GM18867 (cell line): ENCODE measurements around the gene CMTM3.
"Not testable (repeated sequence)": the region's sequence is repeated elsewhere in the genome, so short reads cannot be mapped to it uniquely, and the experiment has no call there.

Experiments used
- ATAC-seq: cut with Tn5 transposase; IDR thresholded peaks from one replicate; pipeline ENCODE4 v1.9.1; 2021; ENCODE audit warnings: mild to moderate bottlenecking, moderate library complexity; ENCODE audit not compliant: unreplicated experiment

The CMTM3 gene, protein sequence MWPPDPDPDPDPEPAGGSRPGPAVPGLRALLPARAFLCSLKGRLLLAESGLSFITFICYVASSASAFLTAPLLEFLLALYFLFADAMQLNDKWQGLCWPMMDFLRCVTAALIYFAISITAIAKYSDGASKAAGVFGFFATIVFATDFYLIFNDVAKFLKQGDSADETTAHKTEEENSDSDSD

GRCh38 chr16:66604376-66605176 is at the start of gene CMTM3:
TSS of gene CMTM3 (plus strand) at chr16:66604704. CDS start at chr16:66604806, 102 bp downstream.
- peak; percentile 43 for ATAC-seq

GRCh38 chr16:66560107-66560506 is 44.4 kb upstream of the CMTM3 start:
- no peak for ATAC-seq

DNA sequence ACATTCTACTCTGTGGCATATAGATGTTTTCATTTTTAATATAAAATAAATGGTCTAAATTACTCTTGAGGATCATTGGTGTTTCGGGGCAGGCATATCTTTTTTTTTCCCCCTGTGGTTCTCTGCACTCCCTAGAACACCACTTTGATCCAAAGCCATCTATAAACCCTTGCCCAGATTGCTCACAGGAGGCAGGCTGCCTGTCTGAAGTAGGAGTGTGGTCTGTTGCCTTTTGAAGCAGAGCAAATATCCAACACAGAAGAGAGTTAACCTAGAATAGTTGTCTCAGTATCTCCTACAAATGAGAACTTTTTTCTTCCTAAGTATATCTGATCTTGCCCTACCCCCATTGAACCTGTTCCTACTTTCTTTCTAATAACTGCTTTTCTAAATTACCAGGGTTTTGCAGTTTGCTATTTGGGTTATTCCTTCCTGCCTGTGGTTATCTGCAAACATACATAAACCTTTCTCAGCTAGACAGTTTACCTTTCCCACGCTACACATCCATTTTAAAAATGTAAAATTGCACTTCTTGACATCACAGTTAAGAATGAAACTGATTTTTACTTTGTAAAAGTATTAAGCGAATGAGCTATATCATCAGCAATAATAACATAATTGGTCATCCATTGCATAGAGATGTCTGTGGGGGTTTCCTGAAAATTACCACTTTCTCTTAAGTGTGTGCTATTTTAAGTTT is 43.0 kb upstream of the CMTM3 start:
- no peak for ATAC-seq

DNA sequence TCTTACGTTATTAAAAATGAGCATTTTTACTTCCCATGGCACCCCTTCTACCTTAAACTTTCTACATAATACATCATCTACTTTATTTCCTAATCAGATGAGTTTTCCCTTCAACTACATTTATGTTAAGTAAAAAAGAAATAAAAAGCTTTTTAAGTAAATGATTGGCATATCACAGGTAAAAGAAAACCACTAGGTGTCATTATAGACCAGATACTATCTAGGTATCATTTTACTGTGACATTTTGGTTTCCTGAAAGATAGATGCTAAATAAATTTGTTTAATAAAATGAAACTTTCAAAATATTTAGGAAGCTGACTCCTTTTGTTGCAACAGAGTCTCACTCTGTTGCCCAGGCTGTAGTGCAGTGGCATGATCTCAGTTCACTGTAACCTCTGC is 42.1 kb upstream of the CMTM3 start:
- ATAC-seq: no peak

GRCh38 chr16:66562986-66563385 is 41.5 kb upstream of the CMTM3 start:
- ATAC-seq: no peak

DNA sequence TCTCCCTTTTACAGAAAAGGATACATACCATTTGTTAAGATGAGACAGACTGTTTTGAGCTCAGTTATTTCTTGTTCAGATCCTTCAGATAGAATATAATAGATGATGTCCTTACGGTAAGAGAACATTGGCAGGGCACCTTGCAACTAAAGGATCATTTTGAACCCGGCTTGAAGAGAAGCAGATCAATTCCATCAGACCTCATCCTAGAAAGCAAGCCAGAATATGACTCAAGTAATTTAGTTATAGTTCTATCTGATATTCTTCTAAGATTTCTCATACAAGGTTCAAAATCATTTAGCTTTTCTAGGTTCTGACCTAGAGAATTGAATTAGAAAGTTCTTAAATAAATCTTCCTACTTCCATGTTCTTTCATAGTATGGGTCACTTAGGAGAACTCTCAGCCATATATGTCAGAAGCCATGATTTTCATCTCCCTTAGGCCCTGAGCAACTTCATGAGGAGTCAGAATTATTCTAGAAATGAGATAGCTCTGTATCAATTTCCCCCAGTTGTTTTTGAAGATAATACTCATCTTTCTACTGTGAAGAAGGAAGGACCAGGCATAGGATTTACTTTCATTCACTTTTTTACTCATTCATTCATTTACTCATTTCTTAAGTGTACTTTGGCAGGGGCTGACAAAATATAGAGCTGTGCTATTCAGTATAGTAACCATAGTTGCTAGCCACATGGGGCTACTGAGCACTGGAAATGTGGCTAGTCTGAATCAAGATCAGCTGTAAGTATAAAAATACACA is 40.8 kb upstream of the CMTM3 start:
- ATAC-seq: no peak

DNA sequence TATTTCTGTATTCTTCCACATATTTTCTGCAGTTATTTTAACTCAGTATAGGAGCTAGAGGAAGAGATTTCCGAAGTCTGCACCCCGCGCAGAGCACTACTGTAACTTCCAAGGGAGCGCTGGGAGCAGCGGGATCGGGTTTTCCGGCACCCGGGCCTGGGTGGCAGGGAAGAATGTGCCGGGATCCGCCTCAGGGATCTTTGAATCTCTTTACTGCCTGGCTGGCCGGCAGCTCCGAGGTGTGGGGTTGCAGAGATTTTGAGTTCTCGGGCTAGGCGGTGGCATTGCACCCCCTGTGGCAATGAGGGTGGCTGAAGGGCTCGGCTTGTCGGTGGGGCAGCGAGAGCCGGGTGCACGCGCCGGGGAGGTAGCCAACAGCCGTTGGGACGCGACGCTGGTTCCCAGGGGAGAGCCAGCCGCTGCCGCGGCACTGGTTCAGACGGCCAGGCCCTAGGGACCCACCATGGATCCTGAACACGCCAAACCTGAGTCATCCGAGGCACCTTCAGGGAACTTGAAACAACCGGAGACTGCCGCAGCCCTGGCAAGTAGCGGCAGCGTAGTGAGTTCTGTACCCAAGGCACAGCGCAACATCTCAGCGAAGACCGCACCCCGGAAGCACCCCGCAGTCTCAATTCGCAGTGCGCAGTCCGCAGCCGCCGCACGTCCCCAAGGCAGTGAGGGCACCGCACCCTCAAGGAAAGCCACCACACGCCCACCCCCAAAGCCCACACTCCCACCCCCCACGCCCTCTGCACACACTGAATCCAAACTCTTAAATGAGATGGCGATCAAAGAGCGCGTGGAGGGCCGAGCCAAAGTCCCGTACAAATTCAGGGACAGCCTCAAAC is 38.2 kb upstream of the CMTM3 start, which contains the start of gene CMTM1:
Gene CMTM1, plus strand, starts transcription at position 389 of the 851 bp plus-strand sequence. Its CDS starts 75 bp downstream, at position 464.
- no peak for ATAC-seq

DNA sequence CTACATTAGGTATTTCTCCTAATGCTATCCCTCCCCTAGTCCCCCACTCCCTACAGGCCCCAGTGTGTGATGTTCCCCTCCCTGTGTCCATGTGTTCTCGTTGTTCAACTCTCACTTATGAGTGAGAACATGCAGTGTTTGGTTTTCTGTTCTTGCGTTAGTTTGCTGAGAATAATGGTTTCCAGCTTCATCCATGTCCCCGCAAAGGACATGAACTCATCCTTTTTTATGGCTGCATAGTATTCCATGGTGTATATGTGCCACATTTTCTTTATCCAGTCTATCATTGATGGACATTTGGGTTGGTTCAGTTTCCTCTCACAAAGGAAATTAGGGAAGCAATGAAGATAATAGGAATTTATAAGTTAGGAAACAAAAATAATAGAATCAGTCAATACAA is 37.2 kb upstream of the CMTM3 start:
- not testable (repeated sequence) for ATAC-seq

DNA sequence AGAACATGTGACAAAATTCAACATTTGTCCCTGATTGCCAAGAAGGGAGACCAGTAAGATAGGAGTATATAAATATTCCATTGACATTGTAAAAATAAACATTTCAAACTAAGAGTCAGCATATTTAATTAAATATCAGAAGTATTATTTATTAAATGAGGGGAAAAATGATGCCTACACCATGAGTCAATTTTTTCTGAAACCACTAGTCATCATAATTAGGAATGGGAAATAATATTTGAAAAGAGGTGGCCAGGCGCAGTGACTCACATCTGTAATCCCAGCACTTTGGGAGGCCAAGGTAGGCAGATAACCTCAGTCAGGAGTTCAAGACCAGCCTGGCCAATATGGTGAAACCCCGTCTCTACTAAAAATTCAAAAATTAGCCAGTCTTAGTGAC is 36.1 kb upstream of the CMTM3 start:
- no peak for ATAC-seq

- ATAC-seq: no peak
Observed at GRCh38 chr16:66569131-66569530, 35.4 kb upstream of the CMTM3 start.

GRCh38 chr16:66569827-66570405 is 34.6 kb upstream of the CMTM3 start:
- no peak for ATAC-seq

DNA sequence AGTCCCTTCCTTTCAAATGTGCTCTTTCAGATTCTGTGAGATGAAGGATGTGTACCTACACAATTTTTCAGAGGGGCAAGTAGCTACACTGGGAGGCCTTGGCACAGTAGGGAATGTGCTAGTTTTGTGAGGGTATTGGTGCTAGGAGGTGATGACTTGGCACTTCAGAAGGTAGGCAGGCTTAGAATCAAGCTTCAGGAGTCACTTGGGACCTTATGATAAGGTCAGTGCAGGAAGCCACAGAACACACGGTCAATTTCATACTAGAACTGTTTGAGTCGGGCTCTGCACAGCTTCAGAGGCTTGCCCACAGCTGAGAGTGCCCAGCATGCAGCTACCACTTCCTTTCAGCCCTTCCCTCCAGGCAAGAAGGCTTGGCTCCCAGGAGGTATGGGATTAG is 32.1 kb upstream of the CMTM3 start:
- no peak for ATAC-seq

- no peak for ATAC-seq
Observed at GRCh38 chr16:66574081-66574480, 30.4 kb upstream of the CMTM3 start.

GRCh38 chr16:66574531-66574930 is 30.0 kb upstream of the CMTM3 start:
- no peak for ATAC-seq

- ATAC-seq: no peak
Observed at GRCh38 chr16:66575060-66575459, 29.4 kb upstream of the CMTM3 start.

DNA sequence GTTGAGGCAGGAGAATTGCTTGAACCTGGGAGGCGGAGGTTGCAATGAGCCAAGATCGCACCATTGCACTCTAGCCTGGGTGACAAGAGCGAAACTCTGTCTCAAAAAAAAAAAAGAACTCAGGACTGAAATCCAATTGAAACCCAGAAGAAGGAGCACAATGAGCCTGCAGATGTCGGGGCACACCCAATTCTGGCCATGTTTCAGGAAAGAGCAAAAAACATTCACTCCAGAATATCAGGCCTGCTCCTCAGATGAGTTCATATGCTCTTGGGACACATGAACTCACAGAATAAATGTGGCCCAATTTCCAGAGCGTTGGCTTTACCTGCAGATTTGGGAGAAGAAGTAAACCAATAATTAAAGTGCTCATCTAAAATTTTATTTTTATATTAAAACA is 28.2 kb upstream of the CMTM3 start:
- ATAC-seq: no peak

DNA sequence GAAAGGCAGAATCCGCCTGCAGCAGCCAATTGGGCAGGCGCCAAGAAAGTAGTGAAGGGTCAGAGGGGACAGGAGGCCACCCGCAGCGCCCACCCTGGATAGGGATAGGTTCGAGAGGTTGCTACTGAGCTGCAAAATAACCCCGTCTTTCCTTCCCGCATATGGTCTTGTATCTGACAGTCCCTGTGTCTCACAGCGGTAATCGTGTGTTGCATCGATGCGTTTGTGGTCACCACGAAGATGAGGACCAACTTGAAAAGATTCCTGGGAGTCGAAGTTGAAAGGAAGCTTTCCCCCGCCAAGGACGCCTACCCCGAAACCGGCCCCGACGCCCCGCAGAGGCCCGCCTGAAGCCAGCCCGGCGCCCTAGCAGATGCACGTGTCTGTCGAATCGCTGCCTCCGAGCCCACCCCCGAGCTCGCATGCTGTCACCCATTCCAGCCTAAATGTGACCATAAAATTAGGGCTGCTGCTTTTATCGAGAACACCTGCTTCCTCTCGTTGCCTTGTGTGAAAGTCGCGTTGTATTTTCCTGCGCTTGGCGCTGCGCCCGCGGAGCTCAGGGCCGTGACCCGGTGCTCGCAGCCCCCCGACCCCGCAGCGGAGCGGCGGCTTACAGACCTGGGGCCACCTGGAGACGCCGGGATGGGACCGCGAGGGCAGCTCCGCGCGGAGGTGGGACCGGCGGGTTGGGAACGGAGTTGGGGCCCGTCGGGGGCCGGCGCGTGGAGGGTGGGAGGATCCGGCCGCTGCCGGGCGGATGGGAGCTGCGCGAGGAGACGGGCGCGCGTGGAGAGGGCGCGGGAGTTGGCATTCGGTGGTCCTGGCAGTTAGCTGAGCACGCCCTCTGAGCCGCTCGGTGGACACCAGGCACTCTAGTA is 25.6 kb upstream of the CMTM3 start, which contains the start of gene CMTM2:
Gene CMTM2, plus strand, starts transcription at position 813 of the 881 bp plus-strand sequence. CDS start 145 bp downstream, outside the sequence.
- ATAC-seq: no peak

DNA sequence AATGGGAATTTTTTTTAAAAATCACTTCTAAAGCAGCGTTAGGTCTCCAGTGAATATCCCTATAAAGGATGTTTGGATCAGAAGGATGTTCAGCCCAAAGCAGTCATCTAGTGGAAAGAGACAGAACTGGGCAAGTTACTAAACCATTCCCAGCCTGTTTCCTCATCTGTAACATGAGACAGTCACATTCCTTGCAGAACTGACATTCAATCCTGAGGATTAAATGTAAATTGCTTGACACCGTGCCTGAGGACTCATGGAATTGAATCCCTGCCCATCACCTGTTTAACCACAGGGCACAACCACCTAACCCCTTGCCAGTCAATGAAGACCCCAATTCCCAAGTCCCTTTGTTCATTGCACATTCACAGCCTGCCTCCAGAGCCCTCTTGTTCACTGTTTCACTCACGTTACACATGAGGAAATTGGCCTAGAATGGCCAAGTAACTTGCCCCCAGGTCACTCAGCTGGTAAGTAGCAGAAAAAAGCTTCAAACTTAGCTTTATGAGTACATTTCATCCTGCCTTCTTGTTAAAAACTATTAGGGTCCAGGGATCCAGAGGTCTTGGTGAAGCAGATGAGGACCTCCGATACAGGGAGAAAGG is 23.8 kb upstream of the CMTM3 start:
- no peak for ATAC-seq
